K562 (cell line): ENCODE data around the gene KCNH2. TPM values are rescaled to one million over a fixed set of nuclear protein-coding genes. Genes with fewer than 3 reads are reported as not detected.

ENCODE experiments used
- HDAC2 ChIP-seq: fragments of 450-650 bp; IDR thresholded peaks from 2 replicates; pipeline ENCODE4 v1.6.1; 2016; ENCODE audit warnings: mild to moderate bottlenecking
- ILK ChIP-seq: fragments of 450-650 bp; IDR thresholded peaks from 2 replicates; pipeline ENCODE4 v1.6.1; 2016; ENCODE audit warnings: missing genetic modification characterization, low read depth, mild to moderate bottlenecking, missing compliant biosample characterization, moderate library complexity, borderline replicate concordance
- ZBTB40 ChIP-seq, 2 experiments: fragments of 450-650 bp in 1 of 2; sonication (generic) in 1 of 2; formaldehyde crosslinking in 1 of 2; IDR thresholded peaks; 2 replicates each; pipeline versions ENCODE4 v1.7.1 to v1.9.0; 2016 to 2022; ENCODE audit warnings: inconsistent platforms in 1 of 2, mild to moderate bottlenecking in 1 of 2, missing genetic modification reagents in 1 of 2
- polyA plus RNA-seq, 8 experiments: library from polyadenylated mRNA; depleted of rRNA in 4 of 8; stranded (reverse) in 5 of 8; unstranded in 3 of 8; fragments of >200 nt; fragmentation: Nextera tagmentation in 2 of 8; fragmentation: Illumina TruSeq in 1 of 8; extraction: Ambion mirVana in 2 of 8; extraction: Trizol in 1 of 8; gene quantifications; 2 replicates each; pipeline versions ENCODE4 v1.2.1 to v1.2.3, GENCODE V29; 2011 to 2014; ENCODE audit warnings: inconsistent platforms in 1 of 8, missing spikeins in 1 of 8
- total RNA-seq, 7 experiments: library from RNA; depleted of rRNA in 6 of 7; stranded (reverse); fragments of >200 nt in 6 of 7; fragmentation: Illumina TruSeq in 2 of 7; extraction: Trizol in 2 of 7; gene quantifications; 2 replicates each; pipeline versions ENCODE4 v1.2.1 to v1.2.3, GENCODE V29; 2011 to 2021; ENCODE audit warnings: low replicate concordance in 1 of 7
- TF ChIP-seq, protein P1 (sequence below): sonication (generic); formaldehyde crosslinking; IDR thresholded peaks from 2 replicates; pipeline ENCODE4 v1.8.0; 2023; ENCODE audit warnings: mild to moderate bottlenecking, missing genetic modification reagents
- TF ChIP-seq, protein P2 (sequence below): fragments of 250-450 bp; sonication (Bioruptor Pico); IDR thresholded peaks from 2 replicates; pipeline ENCODE4 v1.4.0; 2020
- TF ChIP-seq, protein P3 (sequence below): sonication (generic); formaldehyde crosslinking; IDR thresholded peaks from 2 replicates; pipeline ENCODE4 v1.4.0; 2020; ENCODE audit warnings: mild to moderate bottlenecking, missing genetic modification reagents

KCNH2 gene
- total and polyA plus RNA-seq, 9 of the 15 experiments (the other 6 are each of a cell fraction or from before 2014, with no cell fraction given) = 18.1 to 368 (median 218) TPM

DNA sequence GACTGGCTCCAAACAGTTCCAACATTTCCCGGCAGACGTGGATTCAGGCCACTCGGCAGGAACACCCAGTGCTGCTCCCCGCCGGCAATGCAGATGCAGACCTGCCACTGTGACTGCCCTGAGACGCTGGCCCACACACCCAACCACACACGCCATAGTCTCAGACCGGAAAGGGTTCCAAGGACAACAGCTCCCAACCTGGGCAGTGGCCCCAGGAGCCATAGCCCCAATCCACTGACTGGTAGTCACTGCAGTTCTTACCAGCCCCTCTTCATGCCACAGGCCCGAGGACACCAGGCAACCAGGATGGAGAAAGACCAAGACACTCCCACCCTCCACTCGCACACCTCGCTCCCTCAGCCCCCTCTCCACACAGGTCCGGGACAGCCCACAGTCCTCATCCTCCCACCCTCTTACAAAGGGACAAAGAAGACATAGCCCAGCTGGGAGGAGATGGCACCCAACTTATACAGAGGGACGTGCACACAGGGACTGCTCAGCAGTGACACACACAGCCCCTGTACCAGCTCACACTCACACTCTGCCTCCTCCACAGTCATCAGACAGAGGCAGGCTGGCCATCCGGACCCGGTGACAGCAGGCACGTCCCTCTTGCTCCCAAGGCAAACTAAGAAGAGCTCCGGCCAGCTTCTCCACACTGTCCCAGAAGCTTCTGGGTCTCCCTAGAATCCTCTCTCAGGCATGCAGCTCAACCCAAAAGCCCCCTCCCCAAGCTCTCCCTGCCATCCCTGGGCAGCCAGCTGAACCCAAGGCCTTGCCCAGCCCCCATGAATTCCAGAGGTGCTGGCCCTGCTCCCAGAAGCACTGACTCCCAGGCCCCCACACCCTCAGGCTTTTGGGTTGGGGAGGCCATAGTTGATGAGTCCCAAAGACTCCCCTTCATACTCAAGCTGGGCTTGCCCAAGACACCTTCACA, 24.8 kb downstream of the KCNH2 start (continued):
- no peak for TF ChIP-seq HDAC2
- TF ChIP-seq, protein P1, sequence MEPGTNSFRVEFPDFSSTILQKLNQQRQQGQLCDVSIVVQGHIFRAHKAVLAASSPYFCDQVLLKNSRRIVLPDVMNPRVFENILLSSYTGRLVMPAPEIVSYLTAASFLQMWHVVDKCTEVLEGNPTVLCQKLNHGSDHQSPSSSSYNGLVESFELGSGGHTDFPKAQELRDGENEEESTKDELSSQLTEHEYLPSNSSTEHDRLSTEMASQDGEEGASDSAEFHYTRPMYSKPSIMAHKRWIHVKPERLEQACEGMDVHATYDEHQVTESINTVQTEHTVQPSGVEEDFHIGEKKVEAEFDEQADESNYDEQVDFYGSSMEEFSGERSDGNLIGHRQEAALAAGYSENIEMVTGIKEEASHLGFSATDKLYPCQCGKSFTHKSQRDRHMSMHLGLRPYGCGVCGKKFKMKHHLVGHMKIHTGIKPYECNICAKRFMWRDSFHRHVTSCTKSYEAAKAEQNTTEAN (CRISPR knock-in tag) = no peak
- TF ChIP-seq ZBTB40 (IDR thresholded peaks at IDR 0.05) = no peak
- no peak for TF ChIP-seq ZBTB40 (CRISPR knock-in tag; IDR thresholded peaks at IDR 0.05)
- TF ChIP-seq ILK (tag) = no peak
- TF ChIP-seq, protein P2, sequence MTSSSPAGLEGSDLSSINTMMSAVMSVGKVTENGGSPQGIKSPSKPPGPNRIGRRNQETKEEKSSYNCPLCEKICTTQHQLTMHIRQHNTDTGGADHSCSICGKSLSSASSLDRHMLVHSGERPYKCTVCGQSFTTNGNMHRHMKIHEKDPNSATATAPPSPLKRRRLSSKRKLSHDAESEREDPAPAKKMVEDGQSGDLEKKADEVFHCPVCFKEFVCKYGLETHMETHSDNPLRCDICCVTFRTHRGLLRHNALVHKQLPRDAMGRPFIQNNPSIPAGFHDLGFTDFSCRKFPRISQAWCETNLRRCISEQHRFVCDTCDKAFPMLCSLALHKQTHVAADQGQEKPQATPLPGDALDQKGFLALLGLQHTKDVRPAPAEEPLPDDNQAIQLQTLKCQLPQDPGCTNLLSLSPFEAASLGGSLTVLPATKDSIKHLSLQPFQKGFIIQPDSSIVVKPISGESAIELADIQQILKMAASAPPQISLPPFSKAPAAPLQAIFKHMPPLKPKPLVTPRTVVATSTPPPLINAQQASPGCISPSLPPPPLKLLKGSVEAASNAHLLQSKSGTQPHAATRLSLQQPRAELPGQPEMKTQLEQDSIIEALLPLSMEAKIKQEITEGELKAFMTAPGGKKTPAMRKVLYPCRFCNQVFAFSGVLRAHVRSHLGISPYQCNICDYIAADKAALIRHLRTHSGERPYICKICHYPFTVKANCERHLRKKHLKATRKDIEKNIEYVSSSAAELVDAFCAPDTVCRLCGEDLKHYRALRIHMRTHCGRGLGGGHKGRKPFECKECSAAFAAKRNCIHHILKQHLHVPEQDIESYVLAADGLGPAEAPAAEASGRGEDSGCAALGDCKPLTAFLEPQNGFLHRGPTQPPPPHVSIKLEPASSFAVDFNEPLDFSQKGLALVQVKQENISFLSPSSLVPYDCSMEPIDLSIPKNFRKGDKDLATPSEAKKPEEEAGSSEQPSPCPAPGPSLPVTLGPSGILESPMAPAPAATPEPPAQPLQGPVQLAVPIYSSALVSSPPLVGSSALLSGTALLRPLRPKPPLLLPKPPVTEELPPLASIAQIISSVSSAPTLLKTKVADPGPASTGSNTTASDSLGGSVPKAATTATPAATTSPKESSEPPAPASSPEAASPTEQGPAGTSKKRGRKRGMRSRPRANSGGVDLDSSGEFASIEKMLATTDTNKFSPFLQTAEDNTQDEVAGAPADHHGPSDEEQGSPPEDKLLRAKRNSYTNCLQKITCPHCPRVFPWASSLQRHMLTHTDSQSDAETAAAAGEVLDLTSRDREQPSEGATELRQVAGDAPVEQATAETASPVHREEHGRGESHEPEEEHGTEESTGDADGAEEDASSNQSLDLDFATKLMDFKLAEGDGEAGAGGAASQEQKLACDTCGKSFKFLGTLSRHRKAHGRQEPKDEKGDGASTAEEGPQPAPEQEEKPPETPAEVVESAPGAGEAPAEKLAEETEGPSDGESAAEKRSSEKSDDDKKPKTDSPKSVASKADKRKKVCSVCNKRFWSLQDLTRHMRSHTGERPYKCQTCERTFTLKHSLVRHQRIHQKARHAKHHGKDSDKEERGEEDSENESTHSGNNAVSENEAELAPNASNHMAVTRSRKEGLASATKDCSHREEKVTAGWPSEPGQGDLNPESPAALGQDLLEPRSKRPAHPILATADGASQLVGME (CRISPR knock-in tag) = peak; percentile 68; the same call in 1 of the 2 replicates
- TF ChIP-seq, protein P3, sequence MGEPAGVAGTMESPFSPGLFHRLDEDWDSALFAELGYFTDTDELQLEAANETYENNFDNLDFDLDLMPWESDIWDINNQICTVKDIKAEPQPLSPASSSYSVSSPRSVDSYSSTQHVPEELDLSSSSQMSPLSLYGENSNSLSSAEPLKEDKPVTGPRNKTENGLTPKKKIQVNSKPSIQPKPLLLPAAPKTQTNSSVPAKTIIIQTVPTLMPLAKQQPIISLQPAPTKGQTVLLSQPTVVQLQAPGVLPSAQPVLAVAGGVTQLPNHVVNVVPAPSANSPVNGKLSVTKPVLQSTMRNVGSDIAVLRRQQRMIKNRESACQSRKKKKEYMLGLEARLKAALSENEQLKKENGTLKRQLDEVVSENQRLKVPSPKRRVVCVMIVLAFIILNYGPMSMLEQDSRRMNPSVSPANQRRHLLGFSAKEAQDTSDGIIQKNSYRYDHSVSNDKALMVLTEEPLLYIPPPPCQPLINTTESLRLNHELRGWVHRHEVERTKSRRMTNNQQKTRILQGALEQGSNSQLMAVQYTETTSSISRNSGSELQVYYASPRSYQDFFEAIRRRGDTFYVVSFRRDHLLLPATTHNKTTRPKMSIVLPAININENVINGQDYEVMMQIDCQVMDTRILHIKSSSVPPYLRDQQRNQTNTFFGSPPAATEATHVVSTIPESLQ = 0 out of 2 replicates have a peak, but pooled peaks have one; percentile 17
